B cell (primary cell): Measurements from ENCODE around the gene RGPD6.
"Not testable (repeated sequence)": the region's sequence is repeated elsewhere in the genome, so short reads cannot be mapped to it uniquely, and the experiment has no call there.

Source experiments
- EZH2 ChIP-seq: IDR thresholded peaks from 2 replicates; pipeline ENCODE4 v1.6.1; 2012; ENCODE audit warnings: borderline replicate concordance, low read depth, mild to moderate bottlenecking, moderate library complexity, low read length; ENCODE audit not compliant: insufficient read depth, poor library complexity, severe bottlenecking
- TF ChIP-seq, protein P1 (sequence below): fragments of 200-600 bp; IDR thresholded peaks from one replicate; pipeline ENCODE4 v1.8.0; 2022; ENCODE audit warnings: antibody characterized with exemption, mild to moderate bottlenecking

DNA sequence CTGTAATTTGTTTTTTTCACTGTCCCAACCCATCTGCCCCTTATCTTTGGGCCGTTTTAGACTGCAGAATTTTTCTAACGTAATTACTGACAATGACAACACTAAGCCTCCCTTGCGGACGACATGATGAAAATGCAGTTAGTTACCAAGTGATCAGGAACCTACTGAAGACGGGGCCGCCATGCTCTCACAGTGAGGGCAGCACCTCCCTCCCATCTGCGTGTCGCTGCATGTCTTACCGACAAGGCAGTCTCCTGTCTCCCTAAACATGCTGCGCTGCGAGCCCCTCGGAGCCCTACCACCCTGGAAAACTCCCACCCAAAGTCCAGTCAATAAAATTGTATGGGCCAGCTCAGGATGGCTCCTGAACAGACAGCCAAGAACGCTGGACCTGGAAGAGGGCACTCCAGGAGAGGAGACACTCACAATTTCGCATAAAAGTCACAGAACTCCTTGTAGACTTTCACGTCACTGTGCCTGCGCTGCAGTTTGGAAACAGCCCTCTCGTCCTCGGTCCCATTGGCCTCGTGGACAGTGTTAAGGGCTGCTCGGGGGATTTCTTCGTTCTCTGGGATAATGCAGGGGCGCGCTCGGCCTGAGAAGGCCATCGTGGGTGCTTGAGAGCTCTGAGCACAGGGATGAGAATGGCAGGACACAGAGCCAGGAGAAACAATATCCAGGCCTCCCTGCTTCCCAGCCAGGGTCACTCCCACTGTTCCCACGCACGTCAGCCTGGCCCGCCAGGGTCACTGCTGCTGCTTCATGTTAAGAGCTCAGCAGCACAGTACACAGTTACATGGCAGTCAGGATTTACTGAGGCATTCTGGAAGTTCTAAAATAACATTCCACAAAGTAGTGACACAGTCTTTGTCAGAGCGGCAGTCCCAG, 104.6 kb downstream of the RGPD6 start, which contains the start of gene LIMS4:
- TF ChIP-seq, protein P1, sequence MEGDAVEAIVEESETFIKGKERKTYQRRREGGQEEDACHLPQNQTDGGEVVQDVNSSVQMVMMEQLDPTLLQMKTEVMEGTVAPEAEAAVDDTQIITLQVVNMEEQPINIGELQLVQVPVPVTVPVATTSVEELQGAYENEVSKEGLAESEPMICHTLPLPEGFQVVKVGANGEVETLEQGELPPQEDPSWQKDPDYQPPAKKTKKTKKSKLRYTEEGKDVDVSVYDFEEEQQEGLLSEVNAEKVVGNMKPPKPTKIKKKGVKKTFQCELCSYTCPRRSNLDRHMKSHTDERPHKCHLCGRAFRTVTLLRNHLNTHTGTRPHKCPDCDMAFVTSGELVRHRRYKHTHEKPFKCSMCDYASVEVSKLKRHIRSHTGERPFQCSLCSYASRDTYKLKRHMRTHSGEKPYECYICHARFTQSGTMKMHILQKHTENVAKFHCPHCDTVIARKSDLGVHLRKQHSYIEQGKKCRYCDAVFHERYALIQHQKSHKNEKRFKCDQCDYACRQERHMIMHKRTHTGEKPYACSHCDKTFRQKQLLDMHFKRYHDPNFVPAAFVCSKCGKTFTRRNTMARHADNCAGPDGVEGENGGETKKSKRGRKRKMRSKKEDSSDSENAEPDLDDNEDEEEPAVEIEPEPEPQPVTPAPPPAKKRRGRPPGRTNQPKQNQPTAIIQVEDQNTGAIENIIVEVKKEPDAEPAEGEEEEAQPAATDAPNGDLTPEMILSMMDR = not testable (repeated sequence)
- not testable (repeated sequence) for TF ChIP-seq EZH2
